Right renal pelvis (tissue), 4 donors: Measurements from ENCODE around the gene NUDT22. TPM values are rescaled to one million over a fixed set of nuclear protein-coding genes. Genes with fewer than 3 reads are reported as not detected.
A peak's percentile ranks its signal among the peaks of the same experiment; 100 is the strongest.
"Not testable (repeated sequence)": the region's sequence is repeated elsewhere in the genome, so short reads cannot be mapped to it uniquely, and the experiment has no call there.

ENCODE experiments used
- DNase-seq, 4 donors: peaks; one replicate each; pipeline ENCODE4 v3.0.0-alpha.2; 2013; ENCODE audit warnings: low read depth in 4 of 4, low spot score in 3 of 4, missing footprints in 1 of 4
- polyA plus RNA-seq, 4 donors: library from polyadenylated mRNA; unstranded; fragments of 120-200 nt; gene quantifications; one replicate each; pipeline ENCODE4 v1.2.1, GENCODE V29; 2013; ENCODE audit not compliant: insufficient read length in 4 of 4

NUDT22 gene
- polyA plus RNA-seq, 4 donors, result 20.1 to 31.8 (median 22.9) TPM

DNA sequence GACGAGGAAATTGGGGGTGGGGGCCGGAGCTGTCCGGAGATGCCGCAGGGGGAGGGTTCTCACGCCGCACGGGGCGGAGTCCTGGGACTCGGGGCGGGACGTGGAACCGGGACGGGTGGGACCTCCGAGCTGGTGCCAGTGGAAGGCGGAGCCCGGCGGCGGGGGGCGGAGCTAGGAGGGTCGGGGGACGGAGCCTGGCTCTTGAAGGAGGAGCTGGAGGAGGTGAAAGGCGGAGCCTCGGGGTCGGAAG is 15.1 kb downstream of the NUDT22 start:
- peak; percentile 98 to 100 (median 98) for DNase-seq

DNA sequence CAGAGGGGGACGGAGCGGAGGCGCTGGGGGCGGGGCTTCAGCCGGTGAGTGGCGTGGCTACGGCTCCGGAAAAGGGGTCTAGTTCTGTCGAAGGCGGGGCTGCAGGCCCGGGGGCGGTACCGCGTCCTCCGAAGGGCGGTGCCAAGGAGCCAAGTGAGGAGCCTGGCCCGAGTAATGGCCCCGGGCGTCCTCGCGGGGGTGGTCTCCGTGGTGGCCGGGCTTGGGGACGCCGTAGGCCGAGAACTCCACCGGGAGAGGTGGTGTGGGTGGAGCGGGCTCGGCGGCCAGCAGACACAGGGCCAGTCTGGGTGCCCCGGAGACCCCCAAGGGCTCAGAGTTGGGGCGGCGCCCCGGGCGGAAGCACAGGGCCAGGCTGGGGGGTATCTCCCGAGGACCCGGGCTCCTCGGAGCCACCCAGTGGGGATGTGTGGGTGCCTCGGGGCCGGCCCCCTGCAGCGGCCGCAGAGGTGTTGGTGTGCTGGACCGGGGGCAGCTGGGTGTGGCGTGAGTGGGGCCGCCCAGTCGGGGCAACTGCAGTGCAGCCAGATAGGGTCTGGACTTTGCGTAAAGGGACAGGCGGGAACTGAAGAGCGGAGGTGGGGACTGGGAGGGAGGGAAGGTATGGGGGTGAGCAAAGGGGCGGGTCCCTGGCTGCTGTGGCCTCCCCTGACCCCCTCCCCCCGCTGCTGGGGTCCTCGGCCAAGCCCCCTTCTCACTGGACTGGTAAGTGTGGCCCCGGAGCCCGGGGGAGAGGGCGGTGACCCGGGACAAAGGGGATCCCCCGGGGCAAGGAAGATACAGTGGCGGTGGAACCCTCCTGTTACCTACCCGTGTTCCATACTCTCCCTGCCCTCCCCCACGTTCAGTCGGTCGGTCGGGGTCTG is 15.7 kb downstream of the NUDT22 start:
- no peak for DNase-seq

DNA sequence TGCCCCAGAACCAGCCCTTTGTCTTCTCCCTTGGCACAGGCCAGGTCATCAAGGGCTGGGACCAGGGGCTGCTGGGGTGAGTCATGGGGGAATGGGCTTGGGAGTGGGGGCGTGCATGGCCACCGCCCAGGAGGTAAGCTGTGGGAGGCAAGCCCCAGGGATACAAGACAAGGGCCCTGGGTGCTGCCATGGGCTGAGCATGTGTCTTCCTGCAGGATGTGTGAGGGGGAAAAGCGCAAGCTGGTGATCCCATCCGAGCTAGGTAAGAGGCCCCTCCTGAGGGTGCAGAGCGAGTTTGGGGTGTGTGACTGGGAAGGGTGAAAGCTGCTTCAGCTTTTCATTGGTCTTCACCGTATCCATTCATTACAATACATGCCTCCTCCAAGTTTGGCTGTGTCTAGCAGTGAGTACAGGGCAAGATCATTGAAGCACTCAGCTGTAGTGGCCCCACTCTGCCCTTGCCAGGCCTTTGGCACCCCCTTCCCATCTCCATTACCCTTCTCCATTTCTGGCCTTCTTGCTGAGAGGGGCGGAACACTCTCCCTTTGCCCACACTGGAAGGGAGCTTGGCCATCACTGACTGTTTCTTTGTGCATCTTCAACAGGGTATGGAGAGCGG is 17.3 kb downstream of the NUDT22 start:
- DNase-seq, result no peak

DNA sequence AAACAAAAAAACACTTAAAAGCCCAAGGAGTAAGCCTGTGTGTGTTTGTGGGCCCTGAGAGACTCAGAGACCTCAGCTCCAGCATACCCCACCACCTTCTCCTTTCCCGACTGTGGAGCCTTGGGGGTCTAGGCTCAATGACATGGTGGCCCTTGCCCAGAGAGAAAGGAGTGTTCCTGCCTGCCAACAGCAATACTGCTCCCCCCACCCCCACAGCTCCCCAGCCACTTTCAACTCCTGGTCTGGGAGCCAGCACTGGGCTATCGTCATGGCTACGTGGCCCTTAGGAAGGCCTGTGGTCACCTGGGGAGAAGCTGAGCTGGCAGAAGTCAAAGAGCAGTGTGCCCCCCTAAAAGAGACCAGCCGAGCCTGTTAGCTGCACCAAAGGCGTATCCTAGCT is 18.0 kb downstream of the NUDT22 start:
- DNase-seq, result no peak

DNA sequence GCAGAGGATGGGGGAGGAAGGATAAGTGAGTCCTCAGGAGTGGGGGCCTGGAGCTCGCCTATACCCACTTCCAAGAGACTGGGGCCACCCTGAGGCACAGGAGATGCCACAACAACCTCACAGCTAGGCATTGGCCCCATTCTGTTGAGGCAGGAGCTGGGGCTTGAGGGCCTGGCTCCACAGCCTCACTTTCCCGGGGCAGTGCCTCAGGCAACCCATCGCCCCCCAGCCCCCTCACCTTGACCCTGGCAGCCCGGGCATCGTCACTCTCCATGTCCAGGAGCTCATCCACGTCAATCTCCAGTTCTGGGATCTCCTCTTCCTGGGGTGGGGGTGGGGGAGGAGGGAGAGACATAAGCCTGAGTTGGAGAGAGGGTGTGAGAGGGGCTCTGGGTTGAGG is 18.9 kb downstream of the NUDT22 start:
- no peak for DNase-seq

DNA sequence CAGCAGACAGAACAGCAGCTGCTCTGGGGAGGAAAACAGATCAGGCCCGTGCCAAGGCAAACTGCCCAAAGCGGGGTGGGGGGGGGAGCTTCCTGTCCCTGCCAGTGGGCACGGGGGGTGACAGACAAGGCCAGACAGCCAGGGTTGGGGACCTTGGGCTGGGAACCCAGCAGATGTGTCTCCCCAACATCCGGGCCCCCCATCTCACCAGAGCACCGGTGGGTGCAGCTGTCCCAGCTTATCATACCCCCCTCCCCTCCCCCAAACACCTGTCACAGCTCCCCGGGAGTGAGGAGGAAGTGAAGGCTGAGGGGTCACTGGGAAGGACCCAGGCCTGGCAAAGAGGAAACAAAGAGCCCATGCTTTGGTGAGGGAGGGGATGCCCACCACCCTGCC is 19.3 kb downstream of the NUDT22 start:
- DNase-seq, result no peak

DNA sequence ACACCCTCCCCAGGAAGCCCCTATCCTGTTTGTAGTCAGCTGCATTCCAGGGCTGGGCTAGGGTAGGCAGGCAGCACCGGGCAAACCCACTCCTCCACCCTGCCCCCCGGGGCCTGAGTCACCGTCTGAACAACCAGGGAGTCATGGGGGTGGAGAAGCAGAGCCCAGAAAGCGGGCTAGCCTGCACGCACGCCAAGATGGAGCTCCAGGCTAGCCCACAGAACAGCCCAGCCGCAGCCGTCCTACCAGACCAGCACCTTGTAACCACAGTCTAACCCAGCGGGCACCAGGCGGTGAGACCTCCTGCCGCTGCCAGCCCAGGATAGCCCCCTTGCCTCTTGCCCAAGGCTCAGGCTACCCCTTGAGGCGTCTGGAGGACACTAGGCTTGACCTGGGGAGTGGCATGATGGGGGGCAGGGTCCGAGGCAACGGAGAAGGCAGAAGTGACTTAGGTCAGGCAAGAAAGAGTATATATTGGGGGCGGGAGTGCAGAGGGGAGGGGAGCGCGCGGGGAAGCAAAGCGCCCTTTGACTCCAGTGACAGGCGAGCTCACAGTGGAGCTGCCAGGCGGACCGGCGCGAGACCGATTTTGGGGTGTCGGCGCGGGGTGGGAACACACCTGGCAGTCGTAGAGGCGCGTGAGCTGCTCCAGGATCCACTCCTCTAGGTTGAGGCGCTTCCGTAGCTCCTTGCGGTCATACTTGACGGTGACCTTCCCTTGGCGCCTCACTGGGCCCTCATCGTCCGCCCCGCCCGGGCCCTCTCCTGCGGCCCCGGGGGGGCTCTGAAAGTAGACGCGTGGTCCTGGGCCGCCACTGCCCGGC is 19.9 kb downstream of the NUDT22 start:
- no peak for DNase-seq

DNA sequence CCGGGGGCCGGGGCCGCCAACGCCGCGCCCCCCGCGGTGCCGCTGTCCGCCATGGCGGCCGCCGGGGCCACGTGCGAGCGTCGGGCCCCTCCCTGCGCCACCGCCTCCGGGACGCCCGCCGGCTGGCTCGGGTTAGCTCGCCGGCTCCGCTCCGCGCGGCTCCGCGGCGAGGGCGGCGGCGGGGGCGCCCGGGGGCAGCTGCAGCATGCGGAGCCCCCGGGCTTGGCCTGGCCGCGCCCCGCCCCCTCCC is 20.5 kb downstream of the NUDT22 start:
- DNase-seq, result not testable (repeated sequence)

DNA sequence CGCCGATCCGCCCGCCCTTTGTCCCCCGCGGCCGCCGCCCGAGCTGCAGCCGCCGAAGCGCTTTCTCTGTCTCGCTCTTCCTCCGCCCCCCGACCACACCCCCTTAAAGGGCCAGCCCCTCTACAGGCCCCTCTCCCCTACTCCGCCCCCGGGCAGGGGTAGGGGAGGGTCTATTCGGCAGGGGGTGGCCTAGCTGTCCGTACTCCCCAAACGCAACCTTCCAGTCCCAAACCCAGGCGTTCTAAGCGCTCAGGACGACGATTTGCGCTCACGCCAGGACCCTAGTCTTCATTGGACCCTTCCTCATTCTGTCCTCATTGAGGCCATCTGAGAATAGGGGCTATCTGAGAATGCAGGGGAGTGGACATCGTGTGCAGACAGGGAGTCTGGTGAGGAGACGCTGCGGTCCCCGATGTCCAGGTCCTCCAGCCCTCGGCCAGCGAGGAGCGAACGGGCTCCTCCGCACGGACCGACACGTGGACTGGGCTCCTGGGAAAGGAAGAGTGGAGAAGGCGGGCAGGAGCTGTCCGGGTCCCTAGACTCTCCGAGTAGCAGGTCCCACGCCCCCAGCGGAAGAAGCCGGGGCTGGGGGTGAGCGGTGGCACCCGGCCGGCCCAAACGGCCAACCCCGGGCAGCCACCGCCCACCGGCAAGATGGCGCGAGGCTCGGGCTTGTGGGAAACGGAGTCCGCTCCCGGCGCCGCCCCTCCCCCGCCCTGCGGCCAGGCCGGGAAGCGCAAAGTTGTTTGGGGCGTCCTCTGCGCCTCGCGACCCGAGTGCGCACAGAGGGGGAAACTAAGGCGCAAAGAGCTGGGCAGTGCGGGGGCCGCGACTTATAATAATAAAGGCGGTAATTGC is 21.0 kb downstream of the NUDT22 start, which contains the start of gene PPP1R14B:
Gene PPP1R14B, minus strand, starts transcription at position 73 of the 858 bp plus-strand sequence. CDS start 270 bp downstream, outside the sequence.
- DNase-seq, result no peak

DNA sequence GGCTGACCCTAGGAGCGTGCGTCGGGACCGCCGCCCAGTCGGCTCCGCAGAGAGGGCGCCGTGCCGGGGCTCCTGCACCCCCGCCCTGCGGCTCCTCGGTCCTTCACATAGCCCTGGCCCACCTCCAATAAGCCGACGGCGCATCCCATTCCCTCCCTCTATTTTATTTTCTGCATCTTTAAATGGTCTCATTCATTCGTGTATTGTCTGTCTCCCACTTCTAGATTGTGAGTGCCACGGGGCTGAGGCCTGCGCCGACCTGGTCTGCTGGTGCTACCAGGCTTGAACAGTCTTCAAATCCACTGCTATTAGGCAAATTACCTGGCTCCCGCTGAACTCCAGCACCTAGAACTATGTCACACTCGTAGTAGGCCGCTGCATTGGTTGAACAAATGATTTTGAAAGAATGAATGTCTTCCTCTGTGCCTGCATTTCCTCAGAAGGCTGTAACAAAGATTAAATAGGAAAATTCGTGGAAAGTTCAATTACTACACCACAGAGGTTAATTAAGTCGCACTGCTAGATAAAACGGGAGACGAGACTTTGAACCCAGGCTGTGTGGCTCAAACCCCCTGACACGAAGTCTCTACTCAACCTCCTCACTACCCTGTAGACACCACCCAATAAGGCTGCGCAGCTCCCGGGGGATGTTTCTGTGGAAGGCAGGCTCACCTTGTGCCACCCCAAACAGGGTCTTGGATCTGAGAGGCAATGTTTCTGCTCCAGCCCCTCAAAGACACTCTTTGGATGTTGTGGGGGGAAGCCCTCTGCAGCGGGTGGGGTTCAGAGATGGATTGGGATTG is 21.9 kb downstream of the NUDT22 start:
- no peak for DNase-seq

DNA sequence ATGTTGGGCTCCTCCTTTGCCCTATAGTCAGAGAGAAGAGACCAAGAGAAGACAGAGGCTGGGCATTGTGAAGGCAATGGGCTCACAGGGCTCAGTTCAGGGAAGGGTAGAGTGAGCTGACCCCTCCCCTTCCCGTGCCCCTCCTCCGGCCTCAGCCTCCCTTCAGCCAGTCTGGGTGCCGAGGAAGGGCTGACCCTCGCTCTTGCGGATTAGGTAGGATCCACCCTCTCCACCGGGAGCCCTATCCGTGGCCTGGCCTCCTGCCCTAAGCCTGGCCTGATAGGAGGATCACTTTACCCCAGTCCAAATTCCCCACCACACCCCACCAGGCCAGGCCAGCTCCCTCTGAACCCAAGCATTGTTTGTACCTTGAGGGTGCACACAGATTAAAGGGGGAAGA is 22.5 kb downstream of the NUDT22 start:
- no peak for DNase-seq

DNA sequence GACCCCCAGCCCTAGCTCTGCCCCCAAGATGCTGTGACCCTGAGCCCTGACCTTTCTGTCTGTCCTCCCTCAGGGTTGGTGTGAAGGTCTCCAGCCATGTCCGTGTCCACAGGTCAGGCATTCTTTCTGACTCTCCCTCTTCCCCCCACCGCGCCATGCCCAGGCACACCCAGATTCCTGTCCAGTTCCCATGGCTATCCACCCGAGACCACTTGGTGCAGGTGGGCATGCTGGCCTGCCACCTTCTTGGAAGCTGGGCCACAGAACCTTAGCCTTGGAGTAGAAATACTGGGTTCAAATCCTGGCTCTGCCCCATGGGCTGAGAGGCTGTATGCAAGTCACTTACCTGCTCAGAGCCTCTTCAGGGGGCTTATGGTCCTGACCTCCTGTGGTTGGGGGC is 23.0 kb downstream of the NUDT22 start:
- no peak for DNase-seq

DNA sequence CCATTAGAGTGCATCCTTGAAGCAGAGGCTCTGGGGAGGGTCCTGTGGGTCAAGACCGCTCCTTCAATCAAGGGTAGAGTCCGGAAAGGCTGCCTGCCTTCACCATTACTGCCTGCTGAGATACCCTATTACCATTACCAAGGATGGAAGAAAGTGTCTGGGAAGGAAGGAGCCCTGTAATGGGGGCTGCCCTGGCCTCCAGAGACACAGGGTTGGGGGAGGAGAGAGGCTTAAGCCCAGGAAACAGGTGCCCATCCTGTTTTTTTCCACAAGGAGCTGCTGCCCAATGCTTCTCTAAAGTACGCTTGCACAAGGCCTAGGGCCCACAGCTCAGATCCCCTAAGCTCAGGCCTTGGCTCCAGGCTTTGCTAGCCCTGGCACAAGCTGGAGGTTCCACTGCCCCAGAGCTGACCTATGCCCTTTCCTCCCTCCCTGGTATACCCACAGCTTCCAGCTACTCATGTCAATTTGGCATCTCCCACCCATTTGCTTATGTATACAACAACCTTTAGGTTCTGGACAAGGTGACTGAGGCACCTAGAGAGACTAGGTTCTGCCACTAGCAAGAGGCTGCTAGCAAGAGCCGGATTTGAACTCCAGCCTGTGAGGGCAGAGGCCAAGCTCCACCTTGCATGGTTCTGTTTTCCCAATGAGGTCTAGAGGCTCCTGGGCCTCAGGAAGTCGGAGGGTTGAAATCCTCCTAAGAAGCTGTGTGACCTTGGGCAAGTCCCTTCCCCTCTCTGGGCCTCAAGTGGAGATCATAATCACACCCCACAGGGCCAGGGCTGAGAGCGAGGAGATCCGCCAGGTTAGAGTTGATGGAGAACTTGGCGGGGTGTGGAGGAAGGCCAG is 23.7 kb downstream of the NUDT22 start:
- DNase-seq, result no peak

DNA sequence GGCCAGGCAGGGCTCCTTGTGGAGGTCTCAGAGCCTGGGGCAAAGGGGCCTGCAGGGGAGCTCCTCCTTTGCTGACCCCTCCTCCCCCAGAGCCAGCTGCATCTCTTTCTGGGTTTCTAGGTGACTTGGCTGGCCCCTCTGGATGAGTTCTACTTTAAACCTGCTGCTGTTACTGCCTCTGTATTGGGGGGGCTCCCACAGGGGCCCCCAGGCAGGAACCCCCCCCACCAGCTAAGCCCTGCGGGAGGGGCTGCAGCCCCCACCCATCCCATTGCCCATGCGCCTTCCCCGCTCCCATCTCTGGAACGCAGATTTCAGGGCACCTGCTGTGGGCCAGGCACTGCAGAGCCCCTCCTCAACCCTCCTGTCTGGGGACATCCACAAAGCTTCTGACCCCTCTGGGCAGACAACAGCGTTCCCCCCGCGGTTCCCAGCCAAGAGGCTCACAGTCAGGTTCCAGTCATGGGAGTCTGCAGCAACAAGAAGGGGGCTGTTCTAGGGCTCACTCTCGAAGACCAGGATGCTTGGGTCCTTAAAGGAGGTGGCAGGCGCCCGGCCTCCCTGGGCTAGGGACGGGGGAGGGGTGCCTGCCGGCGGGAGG is 24.4 kb downstream of the NUDT22 start:
- no peak for DNase-seq

DNA sequence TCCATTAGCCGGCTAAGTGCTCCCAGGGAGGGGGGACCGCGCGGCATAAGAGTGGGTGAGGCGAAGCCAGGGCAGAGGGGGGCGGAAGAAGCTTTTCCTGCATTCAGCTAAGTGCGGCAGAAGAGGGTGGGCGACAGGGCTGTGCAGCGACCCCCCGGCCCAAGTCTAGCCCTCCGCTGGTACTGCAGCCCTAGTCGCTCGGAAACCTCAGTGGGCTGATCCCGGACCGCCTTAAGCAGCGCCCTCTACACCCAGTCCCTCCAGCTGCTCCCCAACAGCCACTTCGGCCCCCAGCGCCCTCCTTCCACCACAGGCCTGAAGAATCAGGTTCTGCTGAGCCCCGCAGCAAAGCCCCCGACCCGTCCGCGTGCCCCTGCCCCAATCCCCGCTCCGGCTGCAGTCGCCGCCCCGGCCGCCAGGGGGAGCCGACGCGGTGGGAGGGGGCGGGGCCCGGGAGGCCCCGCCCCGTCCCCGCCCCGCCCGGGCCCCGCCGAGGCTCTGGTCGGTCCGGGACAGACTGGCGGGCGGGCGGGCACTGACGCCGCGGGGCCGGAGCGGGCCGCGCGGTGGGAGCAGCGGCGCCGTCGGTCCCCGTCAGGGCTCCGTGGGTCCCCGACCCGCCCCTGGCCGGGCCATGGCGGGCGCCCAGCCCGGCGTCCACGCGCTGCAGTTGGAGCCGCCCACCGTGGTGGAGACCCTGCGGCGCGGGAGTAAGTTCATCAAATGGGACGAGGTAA is 25.1 kb downstream of the NUDT22 start, which contains the start of gene PLCB3:
Gene PLCB3, plus strand, starts transcription at position 515 of the 737 bp plus-strand sequence. Its CDS starts 120 bp downstream, at position 635.
- no peak for DNase-seq

DNA sequence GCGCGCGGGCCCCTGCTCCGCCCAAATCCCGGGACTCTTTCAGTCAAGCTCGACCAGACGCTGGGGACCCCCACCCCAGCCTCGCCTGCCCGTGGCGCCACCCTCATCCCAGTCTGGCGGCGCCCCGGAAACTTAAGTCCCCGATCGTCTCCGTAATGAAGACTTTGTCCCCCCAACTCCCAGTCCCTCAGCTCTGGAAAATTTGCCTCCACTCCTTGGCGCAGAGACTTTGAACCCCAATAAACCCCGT is 25.6 kb downstream of the NUDT22 start:
- no peak for DNase-seq

DNA sequence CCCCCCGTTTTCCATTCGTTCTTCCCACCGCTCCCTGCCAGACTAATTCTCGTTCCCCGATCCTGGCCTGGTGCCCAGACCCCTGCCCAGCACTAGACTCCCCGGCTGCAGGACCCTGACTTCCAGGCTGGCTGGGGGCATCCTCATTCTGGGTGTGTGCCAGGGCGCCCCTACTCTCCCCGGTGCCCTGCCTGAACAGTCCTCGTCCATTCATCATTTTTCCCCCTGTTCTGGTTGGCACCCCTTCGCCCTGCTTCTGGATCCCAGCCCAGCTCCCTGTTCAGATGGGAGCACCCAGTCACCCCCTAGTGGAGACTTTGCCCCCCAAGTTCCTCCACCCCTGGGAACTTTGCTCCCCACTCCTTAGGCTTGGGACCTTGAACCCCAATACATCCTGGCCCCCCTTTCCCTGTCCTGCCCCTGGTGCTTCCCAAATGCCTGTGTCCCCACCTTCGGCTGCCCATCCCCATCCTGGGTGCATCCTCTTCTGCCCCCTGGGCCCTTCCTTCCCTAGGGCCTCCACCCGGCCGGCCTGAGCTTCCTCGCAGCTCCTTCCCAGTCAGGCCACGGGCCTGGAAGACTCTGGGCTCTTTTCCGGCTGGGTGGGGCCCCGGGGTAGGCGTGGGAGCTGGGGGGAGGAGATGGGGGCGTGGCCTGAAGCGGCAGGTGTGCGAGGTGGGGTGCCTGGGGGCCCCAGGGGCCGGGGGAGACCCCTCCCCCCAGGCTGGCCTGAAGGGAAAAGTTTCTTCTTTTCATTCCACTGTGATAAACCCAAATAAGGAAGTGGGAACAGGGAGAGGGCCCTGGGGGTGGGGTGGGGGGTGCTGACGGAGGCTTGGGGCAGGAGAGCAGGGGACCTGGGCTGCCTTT is 26.2 kb downstream of the NUDT22 start:
- DNase-seq, result no peak
